GM12892 (cell line): ENCODE results near the gene NPTX2.

Source experiments
- POLR2A ChIP-seq: IDR thresholded peaks from 2 replicates; pipeline ENCODE4 v1.6.1; 2011; ENCODE audit warnings: low read depth, low read length, control low read depth
- POLR2AphosphoS5 ChIP-seq: IDR thresholded peaks from 2 replicates; pipeline ENCODE4 v1.6.1; 2011; ENCODE audit warnings: low read depth, low read length, control low read depth
- TAF1 ChIP-seq: IDR thresholded peaks from 2 replicates; pipeline ENCODE4 v1.6.1; 2011; ENCODE audit warnings: low read depth, mild to moderate bottlenecking, control low read depth, low read length, borderline replicate concordance

DNA sequence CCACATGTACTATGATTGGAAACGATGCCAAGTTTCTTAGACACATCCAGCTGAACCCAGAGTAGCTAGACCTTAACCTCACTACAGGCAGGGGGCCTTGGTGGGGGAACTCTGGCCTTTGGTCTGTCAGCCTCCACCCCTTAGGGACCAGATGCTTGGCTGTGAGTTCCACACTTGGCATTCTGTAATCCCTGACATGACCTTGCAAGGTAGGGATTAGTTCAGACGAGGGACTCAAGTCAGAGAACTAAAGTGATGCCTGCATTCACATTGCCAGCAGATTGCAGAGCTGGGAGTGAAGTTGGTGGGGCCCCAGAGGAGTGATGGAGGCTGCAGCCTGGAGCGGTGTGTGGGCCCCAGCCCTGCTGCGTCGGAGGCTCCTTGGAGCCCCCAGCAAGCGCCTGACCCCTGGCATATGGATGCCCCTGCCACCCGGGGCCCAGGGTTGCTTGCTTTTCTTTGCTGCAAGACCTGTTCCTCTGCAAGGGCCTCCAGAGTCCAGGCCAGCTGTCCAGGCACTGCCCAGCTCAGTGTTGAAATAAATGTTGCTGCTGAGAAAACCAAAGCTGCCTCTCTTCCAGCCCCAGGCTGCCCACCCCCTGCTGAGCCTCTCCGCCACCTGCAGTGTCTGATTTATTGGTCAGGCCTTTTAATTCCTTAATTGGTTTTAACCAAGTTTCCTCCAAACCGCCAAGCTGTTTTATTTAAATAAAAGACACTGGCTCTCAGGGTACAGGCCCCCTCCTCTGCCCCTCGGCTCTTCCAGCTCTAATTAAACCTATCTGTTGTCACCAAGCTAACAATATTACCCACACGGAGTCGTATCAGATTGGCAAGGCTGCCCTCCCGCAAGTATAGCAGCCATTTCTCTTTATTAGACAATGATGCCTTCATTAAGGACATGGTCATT is 4.7 kb downstream of the NPTX2 start:
- TF ChIP-seq POLR2A: no peak
- no peak for TF ChIP-seq TAF1
- TF ChIP-seq POLR2AphosphoS5: no peak
